VCaP (cell line): Measurements from ENCODE around the gene SEMA4C.

ENCODE experiments used
- H3K27ac ChIP-seq: fragments of 450-650 bp; 2 replicates; pipeline ENCODE4 v1.5.1; 2017
- TF ChIP-seq, protein P1 (sequence below): fragments of 450-650 bp; conservative IDR thresholded peaks from 2 replicates; pipeline ENCODE4 v1.5.1; 2017; ENCODE audit warnings: mild to moderate bottlenecking, moderate library complexity

Gene SEMA4C

DNA sequence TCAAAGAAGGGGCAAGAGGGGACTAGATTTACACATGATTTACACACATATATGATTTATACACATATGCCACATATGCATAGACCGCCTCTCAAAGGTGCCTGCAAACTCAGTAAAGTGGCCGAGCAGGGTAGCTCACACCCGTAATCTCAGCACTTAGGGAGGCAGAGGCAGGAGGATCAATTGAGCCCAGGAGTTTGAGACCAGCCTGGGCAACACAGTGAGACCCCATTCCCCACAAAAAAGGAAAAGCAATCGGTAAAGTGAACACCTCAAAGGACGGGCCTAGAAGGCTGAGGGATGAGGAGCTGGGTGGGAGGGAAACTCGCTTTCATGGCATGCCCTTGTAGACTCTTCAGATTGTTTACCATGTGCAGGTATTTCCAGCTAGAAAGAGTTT lies 17.2 kb downstream of the SEMA4C start:
- H3K27ac ChIP-seq: no peak overlapping the region
- TF ChIP-seq, protein P1, sequence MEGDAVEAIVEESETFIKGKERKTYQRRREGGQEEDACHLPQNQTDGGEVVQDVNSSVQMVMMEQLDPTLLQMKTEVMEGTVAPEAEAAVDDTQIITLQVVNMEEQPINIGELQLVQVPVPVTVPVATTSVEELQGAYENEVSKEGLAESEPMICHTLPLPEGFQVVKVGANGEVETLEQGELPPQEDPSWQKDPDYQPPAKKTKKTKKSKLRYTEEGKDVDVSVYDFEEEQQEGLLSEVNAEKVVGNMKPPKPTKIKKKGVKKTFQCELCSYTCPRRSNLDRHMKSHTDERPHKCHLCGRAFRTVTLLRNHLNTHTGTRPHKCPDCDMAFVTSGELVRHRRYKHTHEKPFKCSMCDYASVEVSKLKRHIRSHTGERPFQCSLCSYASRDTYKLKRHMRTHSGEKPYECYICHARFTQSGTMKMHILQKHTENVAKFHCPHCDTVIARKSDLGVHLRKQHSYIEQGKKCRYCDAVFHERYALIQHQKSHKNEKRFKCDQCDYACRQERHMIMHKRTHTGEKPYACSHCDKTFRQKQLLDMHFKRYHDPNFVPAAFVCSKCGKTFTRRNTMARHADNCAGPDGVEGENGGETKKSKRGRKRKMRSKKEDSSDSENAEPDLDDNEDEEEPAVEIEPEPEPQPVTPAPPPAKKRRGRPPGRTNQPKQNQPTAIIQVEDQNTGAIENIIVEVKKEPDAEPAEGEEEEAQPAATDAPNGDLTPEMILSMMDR: no peak

- H3K27ac ChIP-seq: no peak overlapping the region
- TF ChIP-seq, protein P1: no peak
Observed at GRCh38 chr2:96848264-96848663, 21.6 kb downstream of the SEMA4C start.

GRCh38 chr2:96847586-96847985 lies 22.3 kb downstream of the SEMA4C start:
- H3K27ac ChIP-seq: no peak overlapping the region
- TF ChIP-seq, protein P1: no peak

- TF ChIP-seq, protein P1: no peak
- H3K27ac ChIP-seq: no peak overlapping the region
Observed at GRCh38 chr2:96846825-96847224, 23.1 kb downstream of the SEMA4C start.

GRCh38 chr2:96844405-96844808 lies 25.5 kb downstream of the SEMA4C start:
- H3K27ac ChIP-seq: no peak overlapping the region
- TF ChIP-seq, protein P1: no peak

DNA sequence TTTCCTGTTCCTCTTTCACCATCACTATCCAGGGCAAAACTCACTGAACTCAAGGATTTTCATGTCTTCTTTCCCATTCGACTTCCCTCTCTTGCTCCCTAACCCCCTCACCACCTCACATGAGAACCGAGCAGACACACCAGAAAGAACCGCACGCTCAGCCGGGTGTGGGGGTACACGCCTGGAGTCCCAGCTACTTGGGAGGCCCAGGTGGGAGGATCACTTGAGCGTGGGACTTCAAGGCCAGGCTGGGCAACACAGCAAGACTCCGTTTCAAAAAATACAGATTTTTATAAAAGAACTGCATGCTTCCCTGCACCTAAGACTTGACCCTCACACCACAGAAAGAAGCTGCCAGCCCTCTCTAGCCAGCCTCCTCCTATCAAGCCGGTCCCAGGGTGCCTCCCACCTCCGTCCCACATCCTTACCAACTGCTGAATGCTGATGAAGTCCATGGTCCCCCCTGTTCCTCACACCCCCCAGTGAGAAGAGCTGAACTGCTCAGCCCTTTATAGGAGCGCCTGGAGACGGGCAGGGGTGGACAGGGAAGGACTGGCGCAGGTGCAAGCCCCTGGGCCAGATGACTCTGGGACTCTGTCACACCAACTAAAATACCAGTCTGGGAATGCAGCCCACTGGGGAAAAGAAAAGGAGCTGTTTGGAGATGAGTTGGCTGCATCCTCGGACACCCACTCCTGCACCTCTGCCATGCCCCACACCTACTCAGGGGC lies 26.2 kb downstream of the SEMA4C start, which contains the start of gene ANKRD23:
ANKRD23 (minus strand) TSS at position 484 of the 731 bp plus-strand sequence; CDS start at position 455, 29 bp downstream.
- TF ChIP-seq, protein P1: no peak
- H3K27ac ChIP-seq: no peak within 1 kb of the TSS

DNA sequence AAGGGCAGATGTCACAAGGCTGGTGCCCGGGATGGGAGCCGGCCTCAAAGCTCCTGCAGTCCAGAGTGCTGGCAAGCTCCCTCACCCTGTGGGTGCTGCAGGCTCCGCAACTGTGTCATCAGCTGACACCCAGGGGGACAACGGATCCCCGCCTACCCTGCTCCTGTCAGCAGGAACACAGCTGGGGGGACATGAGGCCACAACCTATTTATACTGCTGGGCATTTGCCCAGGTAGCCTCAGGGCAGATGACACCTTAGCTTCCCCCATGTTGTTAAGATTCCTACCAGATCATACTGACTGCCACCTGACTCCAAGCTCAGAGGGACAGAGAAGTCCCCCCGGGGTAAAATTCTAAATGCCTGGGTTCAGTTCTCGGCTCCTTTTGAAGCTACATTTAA lies 27.3 kb downstream of the SEMA4C start:
- no peak overlapping the region for H3K27ac ChIP-seq
- TF ChIP-seq, protein P1: no peak
